GM04504 (cell line): ENCODE measurements around the gene ANTKMT.
"Not testable (repeated sequence)": the region's sequence is repeated elsewhere in the genome, so short reads cannot be mapped to it uniquely, and the experiment has no call there.

ENCODE experiments used
- DNase-seq: peaks from one replicate; pipeline ENCODE4 v3.0.0-alpha.2; 2012; ENCODE audit warnings: low read depth

The ANTKMT gene

GRCh38 chr16:681746-682427 lies 39.1 kb upstream of the ANTKMT start:
- DNase-seq = no peak

GRCh38 chr16:682493-683395 lies 38.2 kb upstream of the ANTKMT start:
- no peak for DNase-seq

- no peak for DNase-seq
Measured at GRCh38 chr16:683396-684070, 37.4 kb upstream of the ANTKMT start.

GRCh38 chr16:684071-684794 lies 36.7 kb upstream of the ANTKMT start, which contains the start of gene JMJD8:
JMJD8 (minus strand) TSS chr16:684334; CDS start chr16:684319, 15 bp downstream.
- peak; percentile 87 for DNase-seq

- no peak for DNase-seq
Measured at GRCh38 chr16:684961-685696, 35.8 kb upstream of the ANTKMT start.

- DNase-seq = no peak
Measured at GRCh38 chr16:685967-686366, 35.0 kb upstream of the ANTKMT start.

- no peak for DNase-seq
Measured at GRCh38 chr16:686459-687260, 34.3 kb upstream of the ANTKMT start.

GRCh38 chr16:687499-687898 lies 33.4 kb upstream of the ANTKMT start:
- DNase-seq = no peak

- no peak for DNase-seq
Measured at GRCh38 chr16:689175-689897, 31.6 kb upstream of the ANTKMT start.

GRCh38 chr16:691242-691641 lies 29.7 kb upstream of the ANTKMT start:
- not testable (repeated sequence) for DNase-seq

- no peak for DNase-seq
Measured at GRCh38 chr16:692356-693108, 28.4 kb upstream of the ANTKMT start.

- DNase-seq = no peak
Measured at GRCh38 chr16:693364-693763, 27.6 kb upstream of the ANTKMT start.

- DNase-seq = no peak
Measured at GRCh38 chr16:693766-694165, 27.2 kb upstream of the ANTKMT start.

- DNase-seq = no peak
Measured at GRCh38 chr16:694187-694862, 26.6 kb upstream of the ANTKMT start.

- no peak for DNase-seq
Measured at GRCh38 chr16:694863-695354, 26.0 kb upstream of the ANTKMT start.

- no peak for DNase-seq
Measured at GRCh38 chr16:695355-696089, 25.4 kb upstream of the ANTKMT start.

- DNase-seq = no peak
Measured at GRCh38 chr16:698911-699671, 21.9 kb upstream of the ANTKMT start.
